ENCODE measurements around the gene TRIP12. TPM values are rescaled to one million over a fixed set of nuclear protein-coding genes. Genes with fewer than 3 reads are reported as not detected.

TRIP12 gene
- total RNA-seq, 1 donor, result 210 TPM

GRCh38 chr2:229880892-229881586 lies 40.8 kb downstream of the TRIP12 start:
- no peak for TF ChIP-seq CTCF (IDR thresholded peaks at IDR 0.05; ENCODE audit: insufficient read depth, low read length)
- DNase-seq (ENCODE audit: low read depth), result no peak
- no peak overlapping the region for H3K4me3 ChIP-seq (ENCODE audit: low read depth, low read length)

GRCh38 chr2:229879191-229879950 lies 42.4 kb downstream of the TRIP12 start:
- DNase-seq (ENCODE audit: low read depth), result no peak
- TF ChIP-seq CTCF (IDR thresholded peaks at IDR 0.05; ENCODE audit: insufficient read depth, low read length), result no peak

GRCh38 chr2:229875549-229875948 lies 46.3 kb downstream of the TRIP12 start:
- no peak overlapping the region for H3K4me3 ChIP-seq (ENCODE audit: low read depth, low read length)
- TF ChIP-seq CTCF (IDR thresholded peaks at IDR 0.05; ENCODE audit: insufficient read depth, low read length), result no peak
- no peak for DNase-seq (ENCODE audit: low read depth)

More at GRCh38 chr2:229879191-229879950, 42.4 kb downstream of the TRIP12 start:
- no peak overlapping the region for H3K4me3 ChIP-seq (ENCODE audit: low read depth, low read length)

- no peak for TF ChIP-seq CTCF (IDR thresholded peaks at IDR 0.05; ENCODE audit: insufficient read depth, low read length)
- H3K4me3 ChIP-seq (ENCODE audit: low read depth, low read length), result no peak overlapping the region
- no peak for DNase-seq (ENCODE audit: low read depth)
These were observed 47.2 kb downstream of the TRIP12 start for GRCh38 chr2:229874647-229875046.

GRCh38 chr2:229873123-229873581 lies 48.7 kb downstream of the TRIP12 start:
- no peak for DNase-seq (ENCODE audit: low read depth)
- H3K4me3 ChIP-seq (ENCODE audit: low read depth, low read length), result no peak overlapping the region
- no peak for TF ChIP-seq CTCF (IDR thresholded peaks at IDR 0.05; ENCODE audit: insufficient read depth, low read length)

GRCh38 chr2:229870903-229871656 lies 50.7 kb downstream of the TRIP12 start:
- no peak overlapping the region for H3K4me3 ChIP-seq (ENCODE audit: low read depth, low read length)
- no peak for DNase-seq (ENCODE audit: low read depth)
- TF ChIP-seq CTCF (IDR thresholded peaks at IDR 0.05; ENCODE audit: insufficient read depth, low read length), result no peak
